ENCODE data around the gene DNM3.

DNM3 gene

GRCh38 chr1:172139196-172139595 lies 297.9 kb downstream of the DNM3 start:
- TF ChIP-seq, protein P1, sequence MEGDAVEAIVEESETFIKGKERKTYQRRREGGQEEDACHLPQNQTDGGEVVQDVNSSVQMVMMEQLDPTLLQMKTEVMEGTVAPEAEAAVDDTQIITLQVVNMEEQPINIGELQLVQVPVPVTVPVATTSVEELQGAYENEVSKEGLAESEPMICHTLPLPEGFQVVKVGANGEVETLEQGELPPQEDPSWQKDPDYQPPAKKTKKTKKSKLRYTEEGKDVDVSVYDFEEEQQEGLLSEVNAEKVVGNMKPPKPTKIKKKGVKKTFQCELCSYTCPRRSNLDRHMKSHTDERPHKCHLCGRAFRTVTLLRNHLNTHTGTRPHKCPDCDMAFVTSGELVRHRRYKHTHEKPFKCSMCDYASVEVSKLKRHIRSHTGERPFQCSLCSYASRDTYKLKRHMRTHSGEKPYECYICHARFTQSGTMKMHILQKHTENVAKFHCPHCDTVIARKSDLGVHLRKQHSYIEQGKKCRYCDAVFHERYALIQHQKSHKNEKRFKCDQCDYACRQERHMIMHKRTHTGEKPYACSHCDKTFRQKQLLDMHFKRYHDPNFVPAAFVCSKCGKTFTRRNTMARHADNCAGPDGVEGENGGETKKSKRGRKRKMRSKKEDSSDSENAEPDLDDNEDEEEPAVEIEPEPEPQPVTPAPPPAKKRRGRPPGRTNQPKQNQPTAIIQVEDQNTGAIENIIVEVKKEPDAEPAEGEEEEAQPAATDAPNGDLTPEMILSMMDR (IDR thresholded peaks at IDR 0.05), result no peak

DNA sequence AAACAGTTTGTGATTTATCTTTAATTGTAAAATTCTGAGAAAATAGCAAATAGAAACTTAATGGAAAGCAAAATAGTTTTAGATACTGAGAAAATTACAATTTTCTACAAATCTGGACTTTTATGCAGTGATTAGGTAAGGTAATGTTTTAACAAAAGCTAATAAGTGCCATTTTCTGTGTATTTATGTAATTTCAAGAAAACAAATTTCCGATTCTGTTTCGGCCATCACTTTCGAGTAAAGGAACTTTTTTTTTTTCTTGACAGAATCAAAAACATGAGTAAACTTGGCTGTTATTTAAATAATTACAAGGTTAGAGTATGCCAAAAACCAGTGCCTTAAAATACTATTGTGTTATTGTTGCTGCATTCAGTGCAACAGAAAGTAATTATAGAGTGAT lies 298.8 kb downstream of the DNM3 start:
- TF ChIP-seq, protein P1 (IDR thresholded peaks at IDR 0.05), result no peak

DNA sequence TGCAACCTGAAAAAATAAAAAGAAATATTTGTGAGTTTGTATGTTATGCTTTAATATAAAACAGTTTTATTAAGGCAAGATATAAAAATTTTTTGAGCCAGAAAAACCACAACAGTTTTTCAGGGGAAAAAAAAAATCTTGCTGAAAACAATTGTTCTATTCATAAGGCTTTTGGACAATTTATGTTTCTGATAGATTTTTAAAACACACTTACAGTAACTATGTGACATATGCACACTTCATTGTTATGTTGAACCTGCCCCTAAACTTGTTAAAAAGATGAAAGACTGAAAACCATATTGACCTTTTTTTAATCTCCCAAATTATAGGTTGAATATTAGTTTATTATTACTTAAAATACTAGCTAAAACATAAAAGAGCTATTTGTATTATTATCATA lies 299.3 kb downstream of the DNM3 start:
- TF ChIP-seq, protein P1 (IDR thresholded peaks at IDR 0.05), result no peak

DNA sequence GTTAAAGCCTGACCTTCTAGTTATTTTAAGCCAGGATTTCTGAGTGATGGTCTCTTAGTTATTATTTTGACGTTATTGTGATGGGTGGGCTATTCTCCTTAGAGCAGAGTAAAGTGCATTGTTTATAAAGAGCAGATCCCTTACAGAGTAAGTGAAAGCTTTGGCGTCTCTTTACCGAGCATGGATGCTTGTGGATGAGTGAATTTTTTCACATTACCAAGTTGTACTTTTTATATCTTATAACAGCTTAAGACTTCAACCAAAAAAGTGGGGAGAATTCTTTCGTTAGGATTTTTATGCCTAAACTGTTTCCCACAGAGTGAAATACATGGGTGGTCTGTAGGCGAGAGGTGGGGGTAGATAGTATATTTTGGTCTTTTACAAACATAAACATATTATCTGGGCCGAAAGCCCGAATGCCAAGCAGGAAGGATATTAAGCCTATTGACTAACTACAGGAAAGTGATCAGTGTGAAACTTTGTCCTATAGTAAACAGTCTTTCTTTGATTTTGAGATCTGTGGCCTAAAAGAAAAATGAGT lies 300.1 kb downstream of the DNM3 start:
- TF ChIP-seq, protein P1 (IDR thresholded peaks at IDR 0.05), result no peak

DNA sequence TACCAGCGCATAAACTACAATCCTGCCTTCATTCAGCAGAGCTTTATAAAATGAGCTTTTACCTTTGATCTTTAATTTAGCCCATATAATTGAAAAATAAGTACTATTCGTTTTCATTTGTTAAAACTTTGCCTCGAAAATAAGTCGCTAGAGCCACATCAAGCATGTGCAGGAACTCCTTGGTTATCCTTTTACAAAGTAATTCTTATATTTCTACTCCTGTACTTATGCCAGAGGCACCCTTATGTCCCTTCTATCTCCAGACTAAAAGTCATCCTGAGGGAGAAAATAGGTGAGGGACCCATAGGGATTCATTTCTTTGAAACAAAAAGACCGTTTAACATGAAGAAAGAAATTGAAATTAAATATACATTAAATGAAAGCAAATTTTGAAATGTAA lies 301.0 kb downstream of the DNM3 start:
- TF ChIP-seq, protein P1 (IDR thresholded peaks at IDR 0.05), result no peak

- TF ChIP-seq, protein P1 (IDR thresholded peaks at IDR 0.05), result no peak
These were observed 302.2 kb downstream of the DNM3 start for GRCh38 chr1:172143384-172144055.

DNA sequence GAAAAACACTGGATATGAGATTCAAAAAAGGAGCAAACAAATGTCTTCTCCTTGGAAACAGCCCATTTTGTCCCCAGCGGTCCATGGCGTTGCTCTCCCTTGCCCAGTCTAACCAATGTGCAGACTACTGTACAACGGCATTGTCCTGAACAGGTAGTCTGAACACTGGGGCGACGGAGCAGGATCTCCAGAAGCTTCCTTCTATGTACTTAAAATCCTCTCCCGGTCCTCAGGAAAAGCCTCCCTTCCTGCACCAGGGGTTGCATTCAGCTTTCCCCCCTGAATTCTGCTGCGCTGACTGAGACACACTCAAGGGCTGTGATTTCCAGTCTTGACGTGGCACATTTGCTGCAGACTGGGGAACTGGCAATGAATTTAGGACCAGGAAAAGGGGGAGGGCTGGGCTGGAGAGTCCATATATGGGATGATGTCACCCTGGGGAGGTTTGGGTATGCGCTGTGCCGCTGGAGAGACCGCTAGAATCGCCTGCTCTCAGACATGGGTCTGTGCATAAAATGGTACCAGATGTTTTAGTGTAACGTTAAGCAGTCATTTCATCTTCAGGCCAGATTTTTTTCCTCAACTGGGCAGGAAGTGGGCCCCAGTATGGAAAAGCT lies 303.3 kb downstream of the DNM3 start:
- TF ChIP-seq, protein P1 (IDR thresholded peaks at IDR 0.05), result no peak

Measured in LNCAP (cell line).